NB4 (cell line): ENCODE measurements around the gene NFKB1.

Source experiments
- POLR2A ChIP-seq: IDR thresholded peaks from 2 replicates; pipeline ENCODE4 v1.6.1; 2011; ENCODE audit warnings: mild to moderate bottlenecking; ENCODE audit not compliant: insufficient read length; ENCODE audit errors: extremely low read depth
- TF ChIP-seq, protein P1 (sequence below): IDR thresholded peaks from one replicate; pipeline ENCODE4 v1.5.1; 2012; ENCODE audit warnings: low read depth, low read length

DNA sequence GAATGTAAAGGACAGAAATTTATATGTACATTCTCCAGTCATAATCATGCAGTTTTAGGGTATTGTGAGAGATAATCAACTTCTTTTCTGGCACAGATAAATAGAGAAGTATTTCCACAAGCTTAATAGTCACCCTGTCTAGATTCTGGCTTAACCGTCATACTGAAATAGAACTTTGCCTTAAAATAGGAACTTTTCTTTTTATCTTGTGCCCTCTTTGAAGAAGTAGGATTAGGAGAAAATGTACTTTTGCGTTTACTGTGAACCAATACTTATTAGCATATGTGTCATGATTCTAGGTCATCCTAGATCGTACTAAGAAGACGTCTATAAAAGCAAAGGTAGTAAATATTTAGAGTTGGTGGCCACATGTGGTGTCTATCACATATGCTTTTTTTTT, 95.4 kb downstream of the NFKB1 start:
- TF ChIP-seq, protein P1, sequence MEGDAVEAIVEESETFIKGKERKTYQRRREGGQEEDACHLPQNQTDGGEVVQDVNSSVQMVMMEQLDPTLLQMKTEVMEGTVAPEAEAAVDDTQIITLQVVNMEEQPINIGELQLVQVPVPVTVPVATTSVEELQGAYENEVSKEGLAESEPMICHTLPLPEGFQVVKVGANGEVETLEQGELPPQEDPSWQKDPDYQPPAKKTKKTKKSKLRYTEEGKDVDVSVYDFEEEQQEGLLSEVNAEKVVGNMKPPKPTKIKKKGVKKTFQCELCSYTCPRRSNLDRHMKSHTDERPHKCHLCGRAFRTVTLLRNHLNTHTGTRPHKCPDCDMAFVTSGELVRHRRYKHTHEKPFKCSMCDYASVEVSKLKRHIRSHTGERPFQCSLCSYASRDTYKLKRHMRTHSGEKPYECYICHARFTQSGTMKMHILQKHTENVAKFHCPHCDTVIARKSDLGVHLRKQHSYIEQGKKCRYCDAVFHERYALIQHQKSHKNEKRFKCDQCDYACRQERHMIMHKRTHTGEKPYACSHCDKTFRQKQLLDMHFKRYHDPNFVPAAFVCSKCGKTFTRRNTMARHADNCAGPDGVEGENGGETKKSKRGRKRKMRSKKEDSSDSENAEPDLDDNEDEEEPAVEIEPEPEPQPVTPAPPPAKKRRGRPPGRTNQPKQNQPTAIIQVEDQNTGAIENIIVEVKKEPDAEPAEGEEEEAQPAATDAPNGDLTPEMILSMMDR, result no peak
- no peak for TF ChIP-seq POLR2A
